CD4-positive, CD25-positive, alpha-beta regulatory T cell (primary cell): ENCODE measurements around the gene CCAR1. TPM values are rescaled to one million over a fixed set of nuclear protein-coding genes. Genes with fewer than 3 reads are reported as not detected.
A peak's percentile ranks its signal among the peaks of the same experiment; 100 is the strongest.
"Not testable (repeated sequence)": the region's sequence is repeated elsewhere in the genome, so short reads cannot be mapped to it uniquely, and the experiment has no call there.

ENCODE experiments used
- ATAC-seq, 2 donors: fragments of 150-1000 bp; cut with Tn5 transposase; one replicate each; pipeline ENCODE4 v1.10.0; 2021; ENCODE audit warnings: low read depth in 2 of 2, moderate number of reproducible peaks in 2 of 2, moderate library complexity in 1 of 2
- DNase-seq, 3 donors: peaks; one replicate each; pipeline versions ENCODE4 v3.0.0 to v3.0.0-alpha.2; 2012 to 2022; ENCODE audit warnings: mixed read lengths in 1 of 3
- H3K27ac ChIP-seq: one replicate; pipeline ENCODE4 v1.7.0; 2013; ENCODE audit warnings: mild to moderate bottlenecking, low read length; ENCODE audit not compliant: insufficient read depth, poor library complexity, severe bottlenecking
- H3K27me3 ChIP-seq: one replicate; pipeline ENCODE4 v1.7.0; 2013; ENCODE audit warnings: low read length; ENCODE audit not compliant: control insufficient read depth, insufficient read depth
- H3K36me3 ChIP-seq: one replicate; pipeline ENCODE4 v1.7.0; 2013; ENCODE audit warnings: mild to moderate bottlenecking, low read length, moderate library complexity; ENCODE audit not compliant: control insufficient read depth, insufficient read depth
- H3K4me1 ChIP-seq: 2 replicates; pipeline ENCODE4 v1.7.0; 2013; ENCODE audit warnings: mild to moderate bottlenecking, low read length; ENCODE audit not compliant: insufficient read depth, control insufficient read depth, poor library complexity, severe bottlenecking
- H3K4me3 ChIP-seq: one replicate; pipeline ENCODE4 v1.7.0; 2013; ENCODE audit warnings: low read depth, mild to moderate bottlenecking, low read length, moderate library complexity
- H3K9me3 ChIP-seq, 2 experiments: 1 replicate in 1 of 2; 2 replicates in 1 of 2; pipeline ENCODE4 v1.7.0; 2013; ENCODE audit warnings: low read length in 2 of 2, mild to moderate bottlenecking in 1 of 2, moderate library complexity in 1 of 2; ENCODE audit not compliant: control insufficient read depth in 2 of 2
- H3K27ac Mint-ChIP-seq, 3 donors: one replicate each; pipeline ENCODE4 v1.8.0; 2020 to 2022; ENCODE audit warnings: mild to moderate bottlenecking in 3 of 3, mixed read lengths in 3 of 3, moderate library complexity in 2 of 3
- H3K27me3 Mint-ChIP-seq: one replicate; pipeline ENCODE4 v1.8.0; 2022; ENCODE audit warnings: mild to moderate bottlenecking, mixed read lengths
- H3K36me3 Mint-ChIP-seq: one replicate; pipeline ENCODE4 v1.8.0; 2020; ENCODE audit warnings: mixed read lengths
- H3K4me1 Mint-ChIP-seq, 4 donors: one replicate each; pipeline ENCODE4 v1.8.0; 2020 to 2022; ENCODE audit warnings: mixed read lengths in 4 of 4, mild to moderate bottlenecking in 1 of 4
- H3K4me3 Mint-ChIP-seq, 4 donors: one replicate each; pipeline ENCODE4 v1.8.0; 2020 to 2022; ENCODE audit warnings: mild to moderate bottlenecking in 4 of 4, mixed read lengths in 4 of 4, moderate library complexity in 3 of 4
- H3K9me3 Mint-ChIP-seq, 7 donors: one replicate each; pipeline ENCODE4 v1.8.0; 2020 to 2022; ENCODE audit warnings: mixed read lengths in 7 of 7, mild to moderate bottlenecking in 3 of 7, moderate library complexity in 2 of 7
- polyA plus RNA-seq, 4 donors: library from polyadenylated mRNA; unstranded; fragments of 300-500 nt; fragmentation: Illumina TruSeq; gene quantifications; one replicate each; pipeline ENCODE4 v1.2.3, GENCODE V29; 2021
- total RNA-seq: library from RNA; stranded (reverse); gene quantifications from one replicate; pipeline ENCODE4 v1.2.3, GENCODE V29; 2022

CCAR1 gene
- total and polyA plus RNA-seq, 5 donors from 2014 or later = 24.0 to 86.6 (median 32.7) TPM

- H3K4me3 ChIP-seq, H3K27me3 Mint-ChIP-seq, H3K9me3 ChIP-seq, DNase-seq, H3K4me1 ChIP-seq, H3K4me3 Mint-ChIP-seq, H3K36me3 ChIP-seq, H3K27ac ChIP-seq, H3K36me3 Mint-ChIP-seq, H3K27ac Mint-ChIP-seq, H3K9me3 Mint-ChIP-seq, ATAC-seq, H3K4me1 Mint-ChIP-seq, H3K27me3 ChIP-seq: not testable (repeated sequence)
These were observed 8.0 kb upstream of the CCAR1 start for GRCh38 chr10:68713065-68713464.

GRCh38 chr10:68717435-68717834 lies 3.6 kb upstream of the CCAR1 start:
- no peaks in the 10 kb centered on the region for H3K36me3 ChIP-seq
- H3K27me3 ChIP-seq = no peaks in the 10 kb centered on the region
- Mint-ChIP-seq H3K27me3 (peaks cover 10% of the 10 kb centered on the region), H3K9me3 (no peaks in the 10 kb centered on the region), H3K27ac (no peak overlapping the region), H3K4me1 (peaks cover 5 to 15% (median 9%) of the 10 kb centered on the region in 4 donors), H3K36me3 (peaks cover 4% of the 10 kb centered on the region), H3K4me3 (peak overlapping the region in 1 of 4 donors; percentile 45)
- no peak overlapping the region for H3K4me3 ChIP-seq
- H3K27ac ChIP-seq = no peak overlapping the region
- DNase-seq (no peak), ATAC-seq (no peak)
- H3K4me1 ChIP-seq = peaks cover 8% of the 10 kb centered on the region
- no peaks in the 10 kb centered on the region for H3K9me3 ChIP-seq

- H3K4me1 ChIP-seq = peaks cover 12% of the 10 kb centered on the region
- H3K36me3 Mint-ChIP-seq = peaks cover 17% of the 10 kb centered on the region
- H3K4me1 Mint-ChIP-seq = peaks cover 7 to 25% (median 16%) of the 10 kb centered on the region in 4 donors
- no peaks in the 10 kb centered on the region for H3K9me3 ChIP-seq
- peak overlapping the region; percentile 93 to 99 (median 98) for H3K4me3 Mint-ChIP-seq
- no peaks in the 10 kb centered on the region for H3K27me3 ChIP-seq
- peaks cover 5% of the 10 kb centered on the region for H3K27me3 Mint-ChIP-seq
- no peak for ATAC-seq
- H3K36me3 ChIP-seq = peaks cover 20% of the 10 kb centered on the region
- H3K9me3 Mint-ChIP-seq = no peaks in the 10 kb centered on the region
- H3K27ac ChIP-seq = peak overlapping the region; percentile 92
- H3K27ac Mint-ChIP-seq = peak overlapping the region; percentile 35 to 99 (median 94)
- DNase-seq = peak in 2 of 3 donors; percentile 13 to 27
- H3K4me3 ChIP-seq = peak overlapping the region; percentile 85
These were observed 765 bp downstream of the CCAR1 start for GRCh38 chr10:68721673-68722335.

DNA sequence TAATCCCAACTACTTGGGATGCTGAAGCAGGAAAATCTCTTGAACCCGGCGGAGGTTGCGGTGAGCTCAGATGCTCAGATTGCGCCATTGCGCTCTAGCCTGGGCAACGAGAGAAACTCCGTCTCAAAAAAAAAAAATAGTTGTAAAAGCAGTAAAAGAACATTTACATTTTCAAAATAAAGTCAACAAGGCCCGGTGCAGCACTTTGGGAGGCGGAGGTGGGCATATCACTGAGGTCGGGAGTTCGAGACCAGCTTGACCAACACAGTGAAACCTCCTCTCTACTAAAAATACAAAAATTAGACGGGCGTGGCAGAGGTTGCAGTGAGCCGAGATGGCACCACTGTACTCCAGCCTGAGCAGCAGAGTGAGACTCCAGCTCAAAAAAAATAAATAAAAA lies 4.0 kb downstream of the CCAR1 start:
- DNase-seq (no peak), ATAC-seq (no peak)
- Histone ChIP-seq H3K9me3 (no peaks in the 10 kb centered on the region), H3K36me3 (peaks cover 43% of the 10 kb centered on the region), H3K27ac (no peak overlapping the region), H3K4me1 (peaks cover 12% of the 10 kb centered on the region), H3K4me3 (no peak overlapping the region), H3K27me3 (no peaks in the 10 kb centered on the region)
- H3K27ac Mint-ChIP-seq = no peak overlapping the region
- H3K9me3 Mint-ChIP-seq = no peaks in the 10 kb centered on the region
- H3K36me3 Mint-ChIP-seq = peaks cover 26% of the 10 kb centered on the region
- peaks cover 7 to 35% (median 25%) of the 10 kb centered on the region in 4 donors for H3K4me1 Mint-ChIP-seq
- H3K4me3 Mint-ChIP-seq = peak overlapping the region in 1 of 4 donors; percentile 52
- peaks cover 5% of the 10 kb centered on the region for H3K27me3 Mint-ChIP-seq

- no peak for ATAC-seq
- H3K4me1 Mint-ChIP-seq = peaks cover 9 to 30% (median 23%) of the 10 kb centered on the region in 4 donors
- Histone ChIP-seq H3K4me1 (peaks cover 7% of the 10 kb centered on the region), H3K36me3 (peaks cover 60% of the 10 kb centered on the region), H3K4me3 (no peak overlapping the region), H3K27ac (no peak overlapping the region), H3K9me3 (no peaks in the 10 kb centered on the region), H3K27me3 (no peaks in the 10 kb centered on the region)
- H3K36me3 Mint-ChIP-seq = peaks cover 21% of the 10 kb centered on the region
- no peak for DNase-seq
- H3K27me3 Mint-ChIP-seq = no peaks in the 10 kb centered on the region
- H3K27ac Mint-ChIP-seq = peak overlapping the region in 1 of 3 donors; percentile 55
- no peaks in the 10 kb centered on the region for H3K9me3 Mint-ChIP-seq
- H3K4me3 Mint-ChIP-seq = peak overlapping the region in 2 of 4 donors; percentile 18 to 20
These were observed 6.1 kb downstream of the CCAR1 start for GRCh38 chr10:68727146-68727545.

DNA sequence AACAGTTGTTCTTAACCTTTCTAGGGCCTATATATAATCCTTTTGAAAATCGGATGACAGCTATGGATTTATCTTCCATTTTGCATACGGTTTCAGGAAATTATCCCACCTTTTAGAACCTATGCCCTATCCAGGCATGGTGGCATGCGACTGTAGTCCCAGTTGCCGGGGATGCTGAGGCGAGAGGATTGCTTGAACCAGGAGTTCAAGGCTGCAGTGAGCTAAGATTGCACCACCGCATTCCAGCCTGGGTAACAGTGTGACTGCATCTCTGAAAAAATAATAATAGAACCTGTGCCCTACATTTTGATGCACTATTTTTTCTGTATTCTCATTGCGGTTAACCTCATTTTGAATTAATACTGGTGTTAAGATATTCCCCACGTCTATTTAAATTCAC lies 11.6 kb downstream of the CCAR1 start:
- Histone ChIP-seq H3K4me3 (no peak overlapping the region), H3K27ac (no peak overlapping the region), H3K36me3 (peaks cover 70% of the 10 kb centered on the region), H3K4me1 (no peaks in the 10 kb centered on the region), H3K9me3 (no peaks in the 10 kb centered on the region), H3K27me3 (no peaks in the 10 kb centered on the region)
- Mint-ChIP-seq H3K36me3 (peaks cover 23% of the 10 kb centered on the region), H3K4me1 (peaks cover 5 to 17% (median 14%) of the 10 kb centered on the region in 4 donors), H3K4me3 (no peak overlapping the region), H3K9me3 (no peaks in the 10 kb centered on the region), H3K27me3 (no peaks in the 10 kb centered on the region), H3K27ac (no peak overlapping the region)
- ATAC-seq = no peak
- no peak for DNase-seq

GRCh38 chr10:68734349-68734748 lies 13.3 kb downstream of the CCAR1 start:
- Mint-ChIP-seq H3K27me3 (no peaks in the 10 kb centered on the region), H3K9me3 (no peaks in the 10 kb centered on the region), H3K27ac (no peak overlapping the region), H3K4me3 (no peak overlapping the region), H3K4me1 (peaks cover 5 to 12% (median 12%) of the 10 kb centered on the region in 4 donors), H3K36me3 (peaks cover 23% of the 10 kb centered on the region)
- Histone ChIP-seq H3K9me3 (no peaks in the 10 kb centered on the region), H3K4me3 (no peak overlapping the region), H3K4me1 (no peaks in the 10 kb centered on the region), H3K27me3 (no peaks in the 10 kb centered on the region), H3K36me3 (peaks cover 79% of the 10 kb centered on the region), H3K27ac (no peak overlapping the region)
- ATAC-seq = no peak
- DNase-seq = no peak

GRCh38 chr10:68735119-68735518 lies 14.1 kb downstream of the CCAR1 start:
- H3K27ac Mint-ChIP-seq = peak overlapping the region in 1 of 3 donors; percentile 26
- H3K9me3 ChIP-seq = no peaks in the 10 kb centered on the region
- no peaks in the 10 kb centered on the region for H3K9me3 Mint-ChIP-seq
- H3K36me3 ChIP-seq = peaks cover 79% of the 10 kb centered on the region
- no peaks in the 10 kb centered on the region for H3K4me1 ChIP-seq
- H3K27me3 ChIP-seq = no peaks in the 10 kb centered on the region
- H3K36me3 Mint-ChIP-seq = peaks cover 26% of the 10 kb centered on the region
- ATAC-seq = no peak
- no peak overlapping the region for H3K4me3 ChIP-seq
- H3K4me1 Mint-ChIP-seq = peaks cover 5 to 18% (median 16%) of the 10 kb centered on the region in 4 donors
- no peak for DNase-seq
- H3K27ac ChIP-seq = no peak overlapping the region
- no peaks in the 10 kb centered on the region for H3K27me3 Mint-ChIP-seq
- no peak overlapping the region for H3K4me3 Mint-ChIP-seq
